Testis (tissue), 3 donors: ENCODE data around the gene RIC3. TPM values are rescaled to one million over a fixed set of nuclear protein-coding genes. Genes with fewer than 3 reads are reported as not detected.
A peak's percentile ranks its signal among the peaks of the same experiment; 100 is the strongest.

Experiments used
- DNase-seq: peaks from one replicate; pipeline ENCODE4 v3.0.0-alpha.2; 2019
- H3K27ac ChIP-seq, 2 donors: fragments of 200-600 bp; sonication (generic); one replicate each; pipeline ENCODE4 v1.5.1; 2019
- H3K27me3 ChIP-seq: fragments of 200-600 bp; sonication (generic); one replicate; pipeline ENCODE4 v1.5.1; 2019
- H3K36me3 ChIP-seq: fragments of 200-600 bp; sonication (generic); one replicate; pipeline ENCODE4 v1.5.1; 2017; ENCODE audit warnings: low read depth; ENCODE audit errors: missing control alignments
- H3K4me1 ChIP-seq: fragments of 200-600 bp; sonication (generic); one replicate; pipeline ENCODE4 v1.5.1; 2019
- H3K4me3 ChIP-seq, 2 donors: fragments of 200-600 bp; sonication (generic); one replicate each; pipeline ENCODE4 v1.5.1; 2017 to 2019
- H3K9me3 ChIP-seq: fragments of 200-600 bp; sonication (generic); one replicate; pipeline ENCODE4 v1.5.1; 2017
- CTCF ChIP-seq, 3 experiments: fragments of 450-650 bp in 2 of 3; fragments of 200-600 bp in 1 of 3; sonication (generic) in 1 of 3; IDR thresholded peaks; one replicate each; pipeline ENCODE4 v1.5.1; 2016 to 2019; ENCODE audit warnings: antibody characterized with exemption in 3 of 3, mild to moderate bottlenecking in 2 of 3, moderate library complexity in 1 of 3
- POLR2A ChIP-seq: fragments of 450-650 bp; IDR thresholded peaks from one replicate; pipeline ENCODE4 v1.6.1; 2017; ENCODE audit warnings: antibody characterized with exemption, mild to moderate bottlenecking, moderate library complexity
- WGBS, 2 donors: methylation state at CpG; one replicate each; pipeline ENCODE4 v1.1.5; 2018; 5-methylcytosine and 5-hydroxymethylcytosine counted together
- intact Hi-C: fragments of 100-400 bp; cut with DNase I; formaldehyde crosslinking; loops from one replicate; pipeline ENCODE4 v1.15.1; 2023; ENCODE audit warnings: low total_unique reads
- polyA plus RNA-seq: library from polyadenylated mRNA; stranded (reverse); fragments of 350-450 nt; fragmentation: Illumina TruSeq; extraction: RNeasy Lipid Tissue Mini Kit (QIAGEN cat#74804); gene quantifications from one replicate; pipeline ENCODE4 v1.2.3, GENCODE V29; 2014; ENCODE audit warnings: low read depth, low replicate concordance; ENCODE audit not compliant: insufficient read depth
- total RNA-seq, 2 donors: library from RNA; depleted of rRNA; stranded (reverse); fragments of >200 nt; gene quantifications; one replicate each; pipeline ENCODE4 v1.2.3, GENCODE V29; 2016

Gene RIC3
- total and polyA plus RNA-seq, 3 donors from 2014 or later, result 18.7 to 48.6 (median 42.3) TPM

- Histone ChIP-seq H3K27ac (no peak overlapping the region), H3K4me3 (no peak overlapping the region), H3K36me3 (no peaks in the 10 kb centered on the region), H3K9me3 (no peaks in the 10 kb centered on the region), H3K4me1 (peaks cover 8% of the 10 kb centered on the region), H3K27me3 (no peaks in the 10 kb centered on the region)
- DNase-seq, result no peak
- intact Hi-C loops, result no loop called here
- WGBS, 2 donors, result 85 to 93% methylated on average over 3 to 4 of the region's 4 CpGs
- TF ChIP-seq POLR2A, result no peak
- TF ChIP-seq CTCF (IDR thresholded peaks at IDR 0.05), result no peak
Observed at GRCh38 chr11:8079111-8079675, 89.6 kb downstream of the RIC3 start.

GRCh38 chr11:8075119-8075726 is 93.6 kb downstream of the RIC3 start:
- Histone ChIP-seq H3K36me3 (no peaks in the 10 kb centered on the region), H3K27me3 (no peaks in the 10 kb centered on the region), H3K27ac (no peak overlapping the region), H3K4me3 (no peak overlapping the region), H3K4me1 (no peaks in the 10 kb centered on the region), H3K9me3 (no peaks in the 10 kb centered on the region)
- DNase-seq, result no peak
- intact Hi-C loops, result no loop called here
- TF ChIP-seq POLR2A (no peak), CTCF (IDR thresholded peaks at IDR 0.05) (no peak)
- WGBS, 2 donors, result 70 to 74% methylated on average over 2 of the region's 2 CpGs

- intact Hi-C loops, result loop anchor here (5.0 kb wide), 1 partner anchor 50 kb away; no protein-coding TSS in a partner anchor
- H3K4me3 ChIP-seq, result no peak overlapping the region
- H3K36me3 ChIP-seq, result no peaks in the 10 kb centered on the region
- peaks cover 20% of the 10 kb centered on the region for H3K4me1 ChIP-seq
- H3K27ac ChIP-seq, result no peak overlapping the region
- no peaks in the 10 kb centered on the region for H3K9me3 ChIP-seq
- 85 to 86% methylated on average over 13 to 18 of the region's 18 CpGs for WGBS, 2 donors
- TF ChIP-seq CTCF (IDR thresholded peaks at IDR 0.05), result no peak
- no peak for DNase-seq
- no peaks in the 10 kb centered on the region for H3K27me3 ChIP-seq
Observed at GRCh38 chr11:8071616-8072581, 96.9 kb downstream of the RIC3 start.

GRCh38 chr11:8070417-8071115 is 98.3 kb downstream of the RIC3 start:
- Histone ChIP-seq H3K4me1 (peaks cover 20% of the 10 kb centered on the region), H3K27ac (no peak overlapping the region), H3K9me3 (no peaks in the 10 kb centered on the region), H3K36me3 (no peaks in the 10 kb centered on the region), H3K4me3 (no peak overlapping the region), H3K27me3 (no peaks in the 10 kb centered on the region)
- intact Hi-C loops, result loop anchor here (5.0 kb wide), 1 partner anchor 48 kb away; no protein-coding TSS in a partner anchor
- 45 to 47% methylated on average over 3 of the region's 3 CpGs for WGBS, 2 donors
- TF ChIP-seq POLR2A (no peak), CTCF (IDR thresholded peaks at IDR 0.05) (peak; percentile 38 to 57 (median 43))
- DNase-seq, result no peak
